H1 (cell line): ENCODE data around the gene RABEPK.

Experiments
- CREB1 ChIP-seq: IDR thresholded peaks from 2 replicates; pipeline ENCODE4 v1.6.1; 2012; ENCODE audit warnings: inconsistent platforms
- POLR2AphosphoS5 ChIP-seq: IDR thresholded peaks from 2 replicates; pipeline ENCODE4 v1.6.1; 2011; ENCODE audit warnings: low read depth, low read length
- RAD21 ChIP-seq, 2 experiments: IDR thresholded peaks in 1 of 2; conservative IDR thresholded peaks in 1 of 2; 2 replicates each; pipeline ENCODE4 v1.6.1; 2011; ENCODE audit warnings: low read depth in 2 of 2, low read length in 2 of 2, improper control_type of control experiment in 1 of 2, inconsistent platforms in 1 of 2, mild to moderate bottlenecking in 1 of 2, moderate library complexity in 1 of 2
- ZNF274 ChIP-seq: IDR thresholded peaks from 2 replicates; pipeline ENCODE4 v1.7.0; 2012; ENCODE audit warnings: low read length, borderline replicate concordance; ENCODE audit errors: extremely low read depth
- TF ChIP-seq, protein P1 (sequence below), 3 experiments: IDR thresholded peaks; 1 replicate in 2 of 3; 2 replicates in 1 of 3; pipeline versions ENCODE4 v1.5.1 to v1.6.1; 2011; ENCODE audit warnings: low read length in 3 of 3, mild to moderate bottlenecking in 3 of 3, inconsistent platforms in 2 of 3, low read depth in 1 of 3, moderate library complexity in 1 of 3; ENCODE audit not compliant: insufficient read depth in 1 of 3; ENCODE audit errors: control extremely low read depth in 1 of 3

GRCh38 chr9:125183054-125183453 is 17.3 kb upstream of the RABEPK start:
- no peak for TF ChIP-seq ZNF274
- no peak for TF ChIP-seq CREB1
- no peak for TF ChIP-seq RAD21 (IDR thresholded peaks at IDR 0.05 in 1 of 2, conservative IDR thresholded peaks at IDR 0.05 in 1 of 2; ENCODE audit: low read depth in 2 of 2, low read length in 2 of 2)
- TF ChIP-seq, protein P1, sequence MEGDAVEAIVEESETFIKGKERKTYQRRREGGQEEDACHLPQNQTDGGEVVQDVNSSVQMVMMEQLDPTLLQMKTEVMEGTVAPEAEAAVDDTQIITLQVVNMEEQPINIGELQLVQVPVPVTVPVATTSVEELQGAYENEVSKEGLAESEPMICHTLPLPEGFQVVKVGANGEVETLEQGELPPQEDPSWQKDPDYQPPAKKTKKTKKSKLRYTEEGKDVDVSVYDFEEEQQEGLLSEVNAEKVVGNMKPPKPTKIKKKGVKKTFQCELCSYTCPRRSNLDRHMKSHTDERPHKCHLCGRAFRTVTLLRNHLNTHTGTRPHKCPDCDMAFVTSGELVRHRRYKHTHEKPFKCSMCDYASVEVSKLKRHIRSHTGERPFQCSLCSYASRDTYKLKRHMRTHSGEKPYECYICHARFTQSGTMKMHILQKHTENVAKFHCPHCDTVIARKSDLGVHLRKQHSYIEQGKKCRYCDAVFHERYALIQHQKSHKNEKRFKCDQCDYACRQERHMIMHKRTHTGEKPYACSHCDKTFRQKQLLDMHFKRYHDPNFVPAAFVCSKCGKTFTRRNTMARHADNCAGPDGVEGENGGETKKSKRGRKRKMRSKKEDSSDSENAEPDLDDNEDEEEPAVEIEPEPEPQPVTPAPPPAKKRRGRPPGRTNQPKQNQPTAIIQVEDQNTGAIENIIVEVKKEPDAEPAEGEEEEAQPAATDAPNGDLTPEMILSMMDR (IDR thresholded peaks at IDR 0.05; ENCODE audit: control extremely low read depth in 1 of 3, insufficient read depth in 1 of 3, low read depth in 1 of 3, low read length in 3 of 3) = no peak
- no peak for TF ChIP-seq POLR2AphosphoS5
